Stomach (tissue), 4 donors: ENCODE results near the gene RAB27A.
"Not testable (repeated sequence)": the region's sequence is repeated elsewhere in the genome, so short reads cannot be mapped to it uniquely, and the experiment has no call there.

Experiments used
- POLR2A ChIP-seq, 4 donors: fragments of 450-650 bp; IDR thresholded peaks; one replicate each; pipeline ENCODE4 v1.6.1; 2016; ENCODE audit warnings: antibody characterized with exemption in 4 of 4, control low read depth in 2 of 4, mild to moderate bottlenecking in 1 of 4, moderate library complexity in 1 of 4
- POLR2AphosphoS5 ChIP-seq, 3 donors: sonication (generic); formaldehyde crosslinking; IDR thresholded peaks; one replicate each; pipeline ENCODE4 v1.6.1; 2016; ENCODE audit warnings: antibody characterized with exemption in 3 of 3
- TF ChIP-seq, protein P1 (sequence below), 7 experiments: fragments of 450-650 bp in 4 of 7; fragments of 200-600 bp in 3 of 7; sonication (generic) in 3 of 7; IDR thresholded peaks; one replicate each; pipeline ENCODE4 v1.5.1; 2016 to 2019; ENCODE audit warnings: antibody characterized with exemption in 7 of 7, control low read depth in 2 of 7, mild to moderate bottlenecking in 1 of 7

GRCh38 chr15:55286442-55287189 is 3.0 kb downstream of the RAB27A start:
- not testable (repeated sequence) for TF ChIP-seq POLR2AphosphoS5, POLR2A (IDR thresholded peaks at IDR 0.05)
- TF ChIP-seq, protein P1, sequence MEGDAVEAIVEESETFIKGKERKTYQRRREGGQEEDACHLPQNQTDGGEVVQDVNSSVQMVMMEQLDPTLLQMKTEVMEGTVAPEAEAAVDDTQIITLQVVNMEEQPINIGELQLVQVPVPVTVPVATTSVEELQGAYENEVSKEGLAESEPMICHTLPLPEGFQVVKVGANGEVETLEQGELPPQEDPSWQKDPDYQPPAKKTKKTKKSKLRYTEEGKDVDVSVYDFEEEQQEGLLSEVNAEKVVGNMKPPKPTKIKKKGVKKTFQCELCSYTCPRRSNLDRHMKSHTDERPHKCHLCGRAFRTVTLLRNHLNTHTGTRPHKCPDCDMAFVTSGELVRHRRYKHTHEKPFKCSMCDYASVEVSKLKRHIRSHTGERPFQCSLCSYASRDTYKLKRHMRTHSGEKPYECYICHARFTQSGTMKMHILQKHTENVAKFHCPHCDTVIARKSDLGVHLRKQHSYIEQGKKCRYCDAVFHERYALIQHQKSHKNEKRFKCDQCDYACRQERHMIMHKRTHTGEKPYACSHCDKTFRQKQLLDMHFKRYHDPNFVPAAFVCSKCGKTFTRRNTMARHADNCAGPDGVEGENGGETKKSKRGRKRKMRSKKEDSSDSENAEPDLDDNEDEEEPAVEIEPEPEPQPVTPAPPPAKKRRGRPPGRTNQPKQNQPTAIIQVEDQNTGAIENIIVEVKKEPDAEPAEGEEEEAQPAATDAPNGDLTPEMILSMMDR (IDR thresholded peaks at IDR 0.05), result not testable (repeated sequence)
